H7 (cell line): ENCODE measurements around the gene LZTR1. TPM values are rescaled to one million over a fixed set of nuclear protein-coding genes. Genes with fewer than 3 reads are reported as not detected.
A peak's percentile ranks its signal among the peaks of the same experiment; 100 is the strongest.
"Not testable (repeated sequence)": the region's sequence is repeated elsewhere in the genome, so short reads cannot be mapped to it uniquely, and the experiment has no call there.

Experiments
- DNase-seq: peaks from one replicate; pipeline ENCODE4 v3.0.0; 2012
- H3K27me3 ChIP-seq: 2 replicates; pipeline ENCODE4 v1.6.0; 2011; ENCODE audit warnings: mild to moderate bottlenecking, low read length; ENCODE audit not compliant: control insufficient read depth, insufficient read depth
- H3K36me3 ChIP-seq: replicated peaks from 2 replicates; pipeline ENCODE4 v1.5.1; 2011; ENCODE audit warnings: low read length; ENCODE audit not compliant: control insufficient read depth, insufficient read depth
- H3K4me3 ChIP-seq: 2 replicates; pipeline ENCODE4 v1.5.1; 2011; ENCODE audit warnings: low read depth, mild to moderate bottlenecking, control low read depth, low read length, moderate library complexity; ENCODE audit not compliant: insufficient read depth
- total RNA-seq: library from RNA; depleted of rRNA; stranded (reverse); fragments of >200 nt; shearing (Covaris generic); gene quantifications from 2 replicates; pipeline ENCODE4 v1.2.3, GENCODE V29; 2014

The LZTR1 gene
- total RNA-seq, 1 experiment from 2014 or later = 28.3 TPM

DNA sequence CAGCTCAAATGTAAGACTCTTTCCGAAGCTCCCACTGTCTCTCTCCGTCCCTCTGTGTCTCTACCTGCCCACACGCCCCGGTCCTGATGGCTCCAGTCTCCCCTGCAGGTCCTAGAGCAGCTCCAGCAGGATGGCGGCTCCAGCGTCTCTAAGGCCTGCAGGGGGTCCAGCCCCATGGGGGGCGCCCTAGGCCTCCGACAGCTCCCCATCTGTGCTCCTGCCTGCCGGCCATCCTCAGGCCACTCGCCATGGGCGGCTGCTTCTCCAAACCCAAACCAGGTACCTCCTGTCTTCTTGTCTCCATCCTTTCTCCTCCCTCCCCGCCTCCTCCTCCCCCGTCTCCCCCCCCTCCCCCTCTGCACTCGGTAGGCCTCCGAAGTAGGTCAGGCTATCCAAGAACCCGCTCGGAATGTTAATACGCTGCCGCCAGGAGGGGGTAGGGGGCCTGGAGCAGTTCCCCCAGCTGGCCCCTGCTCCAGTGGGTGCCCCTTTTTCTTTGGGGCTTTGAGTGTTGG, 14.3 kb upstream of the LZTR1 start:
- H3K4me3 ChIP-seq = no peak overlapping the region

GRCh38 chr22:20968281-20968977, 13.7 kb upstream of the LZTR1 start:
- H3K27me3 ChIP-seq = peaks cover 56% of the 10 kb centered on the region
- no peak overlapping the region for H3K4me3 ChIP-seq
- no peaks in the 10 kb centered on the region for H3K36me3 ChIP-seq
- DNase-seq = peak; percentile 43

More for the DNA sequence above, 14.3 kb upstream of the LZTR1 start:
- Histone ChIP-seq H3K36me3 (no peaks in the 10 kb centered on the region), H3K27me3 (peaks cover 63% of the 10 kb centered on the region)
- DNase-seq = peak; percentile 93

- H3K36me3 ChIP-seq = no peaks in the 10 kb centered on the region
These were observed 11.0 kb upstream of the LZTR1 start for GRCh38 chr22:20970939-20971657.

GRCh38 chr22:20972014-20972694, 9.9 kb upstream of the LZTR1 start:
- not testable (repeated sequence) for H3K36me3 ChIP-seq, H3K4me3 ChIP-seq, DNase-seq
- peaks cover 23% of the 10 kb centered on the region for H3K27me3 ChIP-seq

More at GRCh38 chr22:20970939-20971657, 11.0 kb upstream of the LZTR1 start:
- Histone ChIP-seq H3K27me3 (peaks cover 31% of the 10 kb centered on the region), H3K4me3 (no peak overlapping the region)
- DNase-seq = peak; percentile 57

DNA sequence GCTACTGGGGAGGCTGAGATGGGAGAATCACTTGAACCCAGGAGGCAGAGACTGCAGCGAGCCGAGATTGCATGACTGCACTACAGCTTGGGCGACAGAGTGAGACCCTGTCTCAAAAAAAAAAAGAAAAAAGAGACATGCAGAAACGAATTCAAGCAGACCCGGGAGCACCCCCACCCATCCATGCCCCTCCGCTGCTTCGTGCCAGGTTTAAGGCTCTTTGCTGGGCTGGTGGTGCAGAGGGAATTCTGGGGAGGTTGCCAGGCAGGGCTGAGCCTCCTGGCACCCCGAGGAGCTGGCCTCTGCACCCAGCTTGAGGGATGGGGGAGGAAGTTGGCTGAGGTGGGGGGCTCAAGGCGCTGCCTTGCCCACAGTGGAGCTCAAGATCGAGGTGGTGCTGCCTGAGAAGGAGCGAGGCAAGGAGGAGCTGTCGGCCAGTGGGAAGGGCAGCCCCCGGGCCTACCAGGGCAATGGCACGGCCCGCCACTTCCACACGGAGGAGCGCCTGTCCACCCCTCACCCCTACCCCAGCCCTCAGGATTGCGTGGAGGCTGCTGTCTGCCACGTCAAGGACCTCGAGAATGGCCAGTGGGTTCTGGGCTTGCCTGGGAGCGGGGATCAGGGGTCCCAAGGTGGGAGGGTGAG, 9.0 kb upstream of the LZTR1 start:
- no peak overlapping the region for H3K4me3 ChIP-seq
- H3K27me3 ChIP-seq = peaks cover 15% of the 10 kb centered on the region
- no peaks in the 10 kb centered on the region for H3K36me3 ChIP-seq
- no peak for DNase-seq

DNA sequence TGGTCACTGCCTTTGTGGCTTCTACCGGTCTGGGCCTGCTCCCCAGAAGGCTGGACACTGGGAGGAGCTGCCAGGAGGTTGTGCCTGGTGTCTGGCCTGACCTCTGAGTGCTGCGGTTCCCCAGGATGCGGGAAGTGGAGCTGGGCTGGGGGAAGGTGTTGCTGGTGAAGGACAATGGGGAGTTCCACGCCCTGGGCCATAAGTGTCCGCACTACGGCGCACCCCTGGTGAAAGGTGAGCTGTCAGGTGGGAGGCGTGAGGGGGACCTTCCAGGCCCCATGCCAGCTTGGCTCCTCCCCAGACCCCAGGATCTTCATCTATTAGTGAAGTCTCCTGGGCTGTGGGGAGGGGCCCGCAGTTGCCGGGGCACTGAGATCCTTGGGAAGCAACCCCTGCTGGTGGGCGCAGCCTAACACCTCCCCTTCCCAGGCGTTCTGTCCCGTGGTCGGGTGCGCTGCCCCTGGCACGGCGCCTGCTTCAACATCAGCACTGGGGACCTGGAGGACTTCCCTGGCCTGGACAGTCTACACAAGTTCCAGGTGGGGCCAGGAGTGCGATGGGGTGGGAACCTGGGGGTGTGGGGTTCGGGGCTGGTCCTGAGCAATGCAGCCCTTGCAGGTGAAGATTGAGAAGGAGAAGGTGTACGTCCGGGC, 8.3 kb upstream of the LZTR1 start:
- DNase-seq = no peak
- Histone ChIP-seq H3K36me3 (no peaks in the 10 kb centered on the region), H3K27me3 (peaks cover 8% of the 10 kb centered on the region), H3K4me3 (no peak overlapping the region)

DNA sequence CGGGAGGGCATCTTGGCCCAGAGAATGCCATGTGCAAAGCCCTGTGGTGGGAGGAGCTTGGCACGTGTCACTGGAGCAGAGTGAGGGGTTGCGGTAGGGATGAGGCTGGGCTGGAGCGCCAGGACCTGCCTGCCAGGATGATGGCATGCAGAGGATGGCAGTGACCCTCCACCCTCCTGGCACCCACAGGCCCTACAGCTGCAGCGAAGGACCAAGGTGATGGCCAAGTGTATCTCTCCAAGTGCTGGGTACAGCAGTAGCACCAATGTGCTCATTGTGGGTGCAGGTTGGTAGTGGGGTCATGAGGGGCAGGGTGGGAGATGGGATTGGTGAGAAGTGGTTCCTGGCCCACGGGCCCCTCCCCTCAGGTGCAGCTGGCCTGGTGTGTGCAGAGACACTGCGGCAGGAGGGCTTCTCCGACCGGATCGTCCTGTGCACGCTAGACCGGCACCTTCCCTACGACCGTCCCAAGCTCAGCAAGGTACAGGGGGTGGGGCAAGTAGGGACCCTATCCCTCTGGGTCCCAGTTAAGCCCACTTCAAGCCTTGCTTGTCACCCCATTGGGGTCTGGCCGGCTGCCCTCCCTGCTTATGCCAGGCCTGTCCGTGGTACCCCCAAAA, 7.7 kb upstream of the LZTR1 start:
- peaks cover 4% of the 10 kb centered on the region for H3K27me3 ChIP-seq
- DNase-seq = no peak
- no peaks in the 10 kb centered on the region for H3K36me3 ChIP-seq
- H3K4me3 ChIP-seq = no peak overlapping the region

- DNase-seq = no peak
- Histone ChIP-seq H3K36me3 (no peaks in the 10 kb centered on the region), H3K27me3 (peaks cover 11% of the 10 kb centered on the region), H3K4me3 (no peak overlapping the region)
These were observed 6.4 kb upstream of the LZTR1 start for GRCh38 chr22:20975541-20976290.

DNA sequence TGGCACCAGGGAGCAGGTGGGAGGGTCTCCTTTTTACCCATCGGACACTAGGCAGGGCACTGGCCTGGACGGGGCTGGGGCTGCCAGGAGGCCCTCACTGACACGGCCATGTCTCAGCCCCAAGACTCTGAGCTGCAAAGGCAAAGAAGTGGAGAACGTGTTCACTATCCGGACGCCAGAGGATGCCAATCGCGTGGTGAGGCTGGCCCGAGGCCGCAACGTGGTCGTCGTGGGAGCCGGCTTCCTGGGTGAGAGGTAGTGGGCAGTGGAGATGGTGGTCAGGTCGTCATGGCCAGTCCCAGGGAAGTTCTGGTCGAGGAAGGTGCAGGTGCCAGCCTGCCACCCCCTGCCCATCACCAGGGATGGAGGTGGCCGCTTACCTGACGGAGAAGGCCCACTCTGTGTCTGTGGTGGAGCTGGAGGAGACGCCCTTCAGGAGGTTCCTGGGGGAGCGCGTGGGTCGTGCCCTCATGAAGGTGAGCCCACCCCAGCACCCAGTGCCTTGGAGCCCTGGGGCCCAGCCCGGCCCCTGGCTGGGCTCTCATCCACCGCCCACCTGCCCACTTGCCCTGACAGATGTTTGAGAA, 5.7 kb upstream of the LZTR1 start:
- no peak for DNase-seq
- Histone ChIP-seq H3K4me3 (no peak overlapping the region), H3K27me3 (peaks cover 11% of the 10 kb centered on the region), H3K36me3 (no peaks in the 10 kb centered on the region)

- Histone ChIP-seq H3K36me3 (no peaks in the 10 kb centered on the region), H3K27me3 (peaks cover 11% of the 10 kb centered on the region), H3K4me3 (no peak overlapping the region)
- DNase-seq = no peak
These were observed 5.1 kb upstream of the LZTR1 start for GRCh38 chr22:20977019-20977418.

- DNase-seq = no peak
- H3K36me3 ChIP-seq = no peaks in the 10 kb centered on the region
- no peak overlapping the region for H3K4me3 ChIP-seq
- peaks cover 11% of the 10 kb centered on the region for H3K27me3 ChIP-seq
These were observed 4.5 kb upstream of the LZTR1 start for GRCh38 chr22:20977516-20978170.

DNA sequence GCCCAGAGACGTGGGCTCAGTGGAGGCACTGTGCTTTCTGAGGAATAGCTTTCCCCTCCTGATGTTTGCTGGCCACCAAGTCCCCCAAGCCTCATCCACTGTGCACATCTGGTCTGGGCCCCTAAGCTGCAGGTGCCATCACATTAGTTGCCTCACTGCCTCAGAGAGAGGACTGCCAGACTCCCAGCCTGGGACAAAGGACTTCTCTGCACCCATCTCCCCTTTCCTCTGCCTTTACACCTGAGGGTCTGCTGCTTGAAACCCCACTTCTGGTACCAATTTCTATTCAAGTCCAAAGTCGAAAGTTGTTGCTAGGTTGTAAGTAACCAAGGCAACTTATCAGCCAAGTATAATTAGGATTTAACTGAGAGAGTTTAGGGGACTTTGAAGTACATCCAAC, 3.7 kb upstream of the LZTR1 start:
- Histone ChIP-seq H3K27me3 (peaks cover 11% of the 10 kb centered on the region), H3K4me3 (no peak overlapping the region), H3K36me3 (no peaks in the 10 kb centered on the region)
- no peak for DNase-seq
